Stimulated activated effector memory CD8-positive, alpha-beta T cell treated with anti-CD3 and anti-CD28 coated beads, Interleukin-12 subunit alpha, Interleukin-12 subunit beta, amount 100 ng/mL, for 72 hours (primary cell): ENCODE measurements around the gene CENPX.
"Not testable (repeated sequence)": the region's sequence is repeated elsewhere in the genome, so short reads cannot be mapped to it uniquely, and the experiment has no call there.

Experiments used
- ATAC-seq: fragments of 150-1000 bp; cut with Tn5 transposase; 2 replicates; pipeline ENCODE4 v1.10.0; 2021
- DNase-seq, 2 donors: peaks; one replicate each; pipeline ENCODE4 v3.0.0; 2021 to 2022; ENCODE audit warnings: low spot score in 2 of 2
- H3K27ac Mint-ChIP-seq: one replicate; pipeline ENCODE4 v1.8.0; 2022; ENCODE audit warnings: mild to moderate bottlenecking, mixed read lengths
- H3K36me3 Mint-ChIP-seq: one replicate; pipeline ENCODE4 v1.8.0; 2022; ENCODE audit warnings: mild to moderate bottlenecking, mixed read lengths
- H3K4me1 Mint-ChIP-seq: one replicate; pipeline ENCODE4 v1.8.0; 2022; ENCODE audit warnings: mixed read lengths
- H3K4me3 Mint-ChIP-seq: one replicate; pipeline ENCODE4 v1.8.0; 2022; ENCODE audit warnings: mild to moderate bottlenecking, mixed read lengths
- H3K9me3 Mint-ChIP-seq: one replicate; pipeline ENCODE4 v1.8.0; 2022; ENCODE audit warnings: mixed read lengths

The CENPX gene

GRCh38 chr17:82049521-82049971, 26.9 kb upstream of the CENPX start:
- H3K9me3 Mint-ChIP-seq, result no peaks in the 10 kb centered on the region
- DNase-seq (no peak), ATAC-seq (no peak)
- peaks cover 5% of the 10 kb centered on the region for H3K36me3 Mint-ChIP-seq
- no peak overlapping the region for H3K4me3 Mint-ChIP-seq
- peaks cover 23% of the 10 kb centered on the region for H3K4me1 Mint-ChIP-seq
- H3K27ac Mint-ChIP-seq, result peak overlapping the region; percentile 91

- DNase-seq (no peak), ATAC-seq (no peak)
- Mint-ChIP-seq H3K9me3 (no peaks in the 10 kb centered on the region), H3K27ac (no peak overlapping the region), H3K4me3 (no peak overlapping the region), H3K4me1 (peaks cover 23% of the 10 kb centered on the region), H3K36me3 (peaks cover 5% of the 10 kb centered on the region)
Measured at GRCh38 chr17:82049106-82049505, 26.4 kb upstream of the CENPX start.

- no peak overlapping the region for H3K4me3 Mint-ChIP-seq
- no peak for DNase-seq
- peaks cover 22% of the 10 kb centered on the region for H3K4me1 Mint-ChIP-seq
- no peak for ATAC-seq
- H3K36me3 Mint-ChIP-seq, result peaks cover 5% of the 10 kb centered on the region
- H3K9me3 Mint-ChIP-seq, result no peaks in the 10 kb centered on the region
- no peak overlapping the region for H3K27ac Mint-ChIP-seq
Measured at GRCh38 chr17:82048571-82048971, 25.9 kb upstream of the CENPX start.

GRCh38 chr17:82047914-82048570, 25.4 kb upstream of the CENPX start:
- Mint-ChIP-seq H3K9me3 (no peaks in the 10 kb centered on the region), H3K36me3 (peaks cover 5% of the 10 kb centered on the region), H3K4me1 (peaks cover 17% of the 10 kb centered on the region), H3K27ac (no peak overlapping the region), H3K4me3 (no peak overlapping the region)
- ATAC-seq (no peak), DNase-seq (no peak)

- Mint-ChIP-seq H3K27ac (no peak overlapping the region), H3K36me3 (peaks cover 5% of the 10 kb centered on the region), H3K9me3 (no peaks in the 10 kb centered on the region), H3K4me3 (no peak overlapping the region), H3K4me1 (peaks cover 17% of the 10 kb centered on the region)
- DNase-seq, result no peak
- no peak for ATAC-seq
Measured at GRCh38 chr17:82047379-82047778, 24.7 kb upstream of the CENPX start.

GRCh38 chr17:82046903-82047302, 24.2 kb upstream of the CENPX start:
- Mint-ChIP-seq H3K4me3 (no peak overlapping the region), H3K36me3 (peaks cover 5% of the 10 kb centered on the region), H3K4me1 (peaks cover 17% of the 10 kb centered on the region), H3K9me3 (no peaks in the 10 kb centered on the region), H3K27ac (peak overlapping the region; percentile 33)
- ATAC-seq, result no peak
- no peak for DNase-seq

GRCh38 chr17:82045936-82046484, 23.3 kb upstream of the CENPX start:
- Mint-ChIP-seq H3K4me3 (no peak overlapping the region), H3K27ac (peak overlapping the region; percentile 33), H3K36me3 (peaks cover 5% of the 10 kb centered on the region), H3K9me3 (no peaks in the 10 kb centered on the region), H3K4me1 (peaks cover 17% of the 10 kb centered on the region)
- no peak for ATAC-seq
- DNase-seq, result no peak

GRCh38 chr17:82043507-82043906, 20.8 kb upstream of the CENPX start:
- peaks cover 15% of the 10 kb centered on the region for H3K4me1 Mint-ChIP-seq
- no peak overlapping the region for H3K4me3 Mint-ChIP-seq
- H3K27ac Mint-ChIP-seq, result no peak overlapping the region
- no peak for ATAC-seq
- peaks cover 5% of the 10 kb centered on the region for H3K36me3 Mint-ChIP-seq
- H3K9me3 Mint-ChIP-seq, result no peaks in the 10 kb centered on the region
- no peak for DNase-seq

- no peak for DNase-seq
- peaks cover 20% of the 10 kb centered on the region for H3K4me1 Mint-ChIP-seq
- H3K9me3 Mint-ChIP-seq, result no peaks in the 10 kb centered on the region
- ATAC-seq, result peak; percentile 46
- no peak overlapping the region for H3K27ac Mint-ChIP-seq
- H3K36me3 Mint-ChIP-seq, result peaks cover 4% of the 10 kb centered on the region
- H3K4me3 Mint-ChIP-seq, result no peak overlapping the region
Measured at GRCh38 chr17:82042649-82043048, 20.0 kb upstream of the CENPX start.

- no peak overlapping the region for H3K4me3 Mint-ChIP-seq
- no peak for DNase-seq
- H3K36me3 Mint-ChIP-seq, result no peaks in the 10 kb centered on the region
- H3K27ac Mint-ChIP-seq, result no peak overlapping the region
- H3K4me1 Mint-ChIP-seq, result peaks cover 16% of the 10 kb centered on the region
- no peak for ATAC-seq
- no peaks in the 10 kb centered on the region for H3K9me3 Mint-ChIP-seq
Measured at GRCh38 chr17:82041144-82041814, 18.6 kb upstream of the CENPX start.

- ATAC-seq (no peak), DNase-seq (no peak)
- Mint-ChIP-seq H3K9me3 (no peaks in the 10 kb centered on the region), H3K4me3 (peak overlapping the region; percentile 20), H3K27ac (no peak overlapping the region), H3K4me1 (peaks cover 16% of the 10 kb centered on the region), H3K36me3 (peaks cover 6% of the 10 kb centered on the region)
Measured at GRCh38 chr17:82039695-82040299, 17.1 kb upstream of the CENPX start.

GRCh38 chr17:82038796-82039409, 16.2 kb upstream of the CENPX start:
- Mint-ChIP-seq H3K4me1 (peaks cover 16% of the 10 kb centered on the region), H3K4me3 (peak overlapping the region; percentile 20)
- not testable (repeated sequence) for H3K27ac Mint-ChIP-seq, DNase-seq, H3K36me3 Mint-ChIP-seq, ATAC-seq, H3K9me3 Mint-ChIP-seq

GRCh38 chr17:82037889-82038195, 15.2 kb upstream of the CENPX start:
- Mint-ChIP-seq H3K27ac (peak overlapping the region; percentile 89), H3K9me3 (no peaks in the 10 kb centered on the region), H3K4me1 (peaks cover 16% of the 10 kb centered on the region), H3K4me3 (peak overlapping the region; percentile 84), H3K36me3 (peaks cover 7% of the 10 kb centered on the region)
- no peak for ATAC-seq
- no peak for DNase-seq

- Mint-ChIP-seq H3K9me3 (no peaks in the 10 kb centered on the region), H3K4me1 (peaks cover 16% of the 10 kb centered on the region), H3K36me3 (peaks cover 7% of the 10 kb centered on the region), H3K27ac (peak within 1 kb of the TSS; percentile 89), H3K4me3 (peak within 1 kb of the TSS; percentile 84)
- ATAC-seq, result peak; percentile 96
- peak; percentile 95 to 98 for DNase-seq
Measured at GRCh38 chr17:82037092-82037888, 14.6 kb upstream of the CENPX start, which contains the start of gene DCXR. Gene DCXR (minus strand): TSS chr17:82037697. CDS start chr17:82037682, 15 bp downstream.
